HG02870 (cell line): ENCODE data around the gene F2.

Experiments used
- ATAC-seq: cut with Tn5 transposase; IDR thresholded peaks from one replicate; pipeline ENCODE4 v1.9.1; 2021; ENCODE audit warnings: mild to moderate bottlenecking, moderate library complexity; ENCODE audit not compliant: unreplicated experiment

Gene F2

DNA sequence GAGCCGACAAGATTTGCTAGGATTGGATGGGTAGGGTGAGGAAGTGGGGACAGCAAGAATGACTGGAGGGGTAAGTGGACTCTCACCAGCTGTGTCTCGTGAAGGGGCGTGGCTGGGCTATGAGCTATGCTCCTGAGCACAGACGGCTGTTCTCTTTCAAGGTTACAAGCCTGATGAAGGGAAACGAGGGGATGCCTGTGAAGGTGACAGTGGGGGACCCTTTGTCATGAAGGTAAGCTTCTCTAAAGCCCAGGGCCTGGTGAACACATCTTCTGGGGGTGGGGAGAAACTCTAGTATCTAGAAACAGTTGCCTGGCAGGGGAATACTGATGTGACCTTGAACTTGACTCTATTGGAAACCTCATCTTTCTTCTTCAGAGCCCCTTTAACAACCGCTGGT lies 19.9 kb downstream of the F2 start:
- no peak for ATAC-seq

DNA sequence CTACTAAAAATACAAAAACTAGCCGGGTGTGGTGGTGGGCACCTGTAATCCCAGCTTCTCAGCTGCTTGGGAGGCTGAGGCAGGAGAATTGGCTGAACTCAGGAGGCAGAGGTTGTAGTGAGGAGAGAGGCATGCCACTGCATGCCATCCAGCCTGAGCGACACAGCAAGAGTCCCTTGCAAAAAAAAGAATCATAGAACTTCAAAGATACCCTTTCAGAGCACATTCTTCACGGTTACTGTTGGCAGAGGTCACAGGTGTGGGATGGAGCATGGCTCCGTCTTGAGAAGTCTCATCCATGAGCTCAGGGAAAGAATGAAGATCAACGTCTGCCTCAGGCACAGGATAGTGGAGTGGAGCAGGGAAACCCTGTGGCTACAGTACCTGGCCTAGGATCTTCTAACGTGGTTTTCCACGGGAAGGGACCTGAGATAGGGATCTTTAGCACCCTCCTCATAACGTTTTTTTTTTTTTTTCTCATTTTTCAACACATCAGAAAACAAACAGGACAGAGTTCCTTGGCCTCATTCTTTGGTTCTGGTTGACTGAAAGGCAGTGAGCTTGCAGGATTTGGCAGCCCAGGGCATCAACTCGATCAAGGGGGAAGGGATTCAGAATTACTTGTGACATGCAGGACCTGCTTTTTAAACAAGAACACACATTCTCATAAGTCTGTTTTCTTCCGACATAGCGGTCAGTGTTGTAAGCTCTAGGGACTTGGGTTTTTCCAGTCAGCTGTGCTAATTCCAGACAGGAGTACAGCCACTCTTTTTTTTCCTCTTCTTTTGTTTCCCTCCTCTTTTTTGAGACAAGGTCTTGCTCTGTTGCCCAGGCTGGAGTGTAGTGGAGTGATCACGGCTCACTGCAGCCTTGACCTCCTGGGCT lies 22.8 kb downstream of the F2 start:
- ATAC-seq: no peak

DNA sequence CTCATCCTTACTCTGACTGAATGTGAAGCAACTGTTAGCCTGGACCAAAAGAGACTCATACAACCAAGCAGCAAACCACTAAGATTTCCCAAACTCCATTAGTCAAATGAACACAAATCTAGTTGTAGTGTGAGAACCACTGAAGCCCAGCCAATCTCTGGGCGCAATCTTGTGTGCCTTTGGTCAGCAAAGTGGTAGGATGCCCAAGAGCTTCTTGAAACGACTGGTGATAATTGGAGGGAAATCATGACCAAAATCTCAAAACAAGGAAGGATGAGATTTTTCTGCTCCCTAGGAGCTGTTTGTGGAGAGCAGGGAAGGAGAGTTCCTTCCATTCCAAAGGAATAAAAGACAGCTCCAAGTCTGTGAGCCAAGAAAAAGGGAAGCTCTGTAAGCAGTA lies 24.0 kb downstream of the F2 start:
- ATAC-seq: no peak

DNA sequence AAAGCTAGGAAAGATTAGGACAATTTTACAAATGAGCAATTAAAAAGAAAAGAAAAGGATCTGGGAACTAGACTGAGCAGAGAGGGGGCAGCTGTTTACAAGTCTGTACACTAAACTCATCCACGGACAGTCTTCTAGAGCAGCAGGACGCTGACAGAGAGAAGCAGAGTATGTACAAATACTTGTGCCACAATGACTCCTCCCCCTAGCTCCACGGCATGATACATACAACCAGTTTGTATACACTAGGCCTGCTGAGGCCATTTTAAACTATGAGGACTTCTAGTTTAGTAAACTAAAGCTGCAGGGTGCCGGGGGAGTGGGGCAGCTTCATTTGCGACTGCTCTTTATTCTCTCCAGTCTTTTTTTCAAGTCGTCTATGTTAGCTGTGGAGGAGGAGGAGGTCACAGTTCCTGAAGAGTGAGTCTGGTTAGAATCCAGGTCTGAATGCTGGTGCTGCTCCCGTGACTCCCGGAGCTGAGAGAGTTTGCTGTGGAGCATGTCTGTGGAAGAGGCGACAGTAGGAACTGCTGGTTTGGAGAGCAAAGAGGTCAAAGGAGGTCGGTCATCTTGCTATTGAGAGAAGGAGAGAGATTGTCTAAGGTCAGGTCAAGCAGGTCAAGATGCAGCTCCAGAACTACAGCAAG lies 24.8 kb downstream of the F2 start:
- no peak for ATAC-seq

- ATAC-seq: no peak
These were observed 26.3 kb downstream of the F2 start for GRCh38 chr11:46745328-46745727.

GRCh38 chr11:46745995-46746394 lies 27.0 kb downstream of the F2 start:
- no peak for ATAC-seq

- ATAC-seq: no peak
These were observed 28.1 kb downstream of the F2 start for GRCh38 chr11:46747150-46747549.

DNA sequence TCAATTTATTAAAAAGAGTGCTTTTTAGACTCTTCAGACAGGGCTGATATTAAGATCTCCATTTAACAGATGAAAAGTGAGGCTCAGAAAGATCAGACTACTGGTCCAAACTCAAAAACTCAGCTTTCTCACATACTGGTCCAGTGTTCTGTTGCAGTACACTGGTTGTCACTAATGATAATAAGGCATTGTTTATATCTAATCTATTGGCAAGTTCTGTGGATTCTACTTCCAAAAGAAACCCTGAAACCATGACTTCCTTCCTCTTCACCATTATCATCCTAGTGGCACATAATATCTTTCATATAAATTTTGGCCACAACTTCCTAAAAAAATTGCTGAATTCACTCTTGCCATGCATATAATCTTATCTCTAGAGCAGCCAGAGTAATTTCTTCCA lies 36.9 kb downstream of the F2 start:
- no peak for ATAC-seq

- no peak for ATAC-seq
These were observed 40.2 kb downstream of the F2 start for GRCh38 chr11:46759196-46759595.

GRCh38 chr11:46760429-46761128 lies 41.6 kb downstream of the F2 start:
- ATAC-seq: no peak

DNA sequence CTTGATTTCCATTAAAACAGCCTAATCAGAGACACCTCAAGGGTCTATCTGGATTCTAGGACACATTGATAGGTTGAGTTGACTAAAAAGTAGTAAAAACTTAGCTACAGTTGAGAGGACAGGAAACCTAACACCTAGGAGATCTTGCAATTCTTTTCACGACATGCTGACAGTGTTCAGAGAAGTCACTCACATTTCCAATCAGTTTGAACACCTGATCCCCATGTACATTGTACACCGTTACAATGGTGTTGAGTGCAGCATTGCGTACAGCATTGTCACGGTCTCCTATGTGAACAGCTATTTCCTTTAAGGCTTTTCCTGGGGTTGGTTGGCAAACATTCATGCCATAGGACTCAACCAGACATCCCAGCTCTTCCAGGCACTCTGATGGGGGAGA lies 42.8 kb downstream of the F2 start:
- ATAC-seq: no peak

- ATAC-seq: no peak
These were observed 43.2 kb downstream of the F2 start for GRCh38 chr11:46762248-46762647.

GRCh38 chr11:46766656-46767055 lies 47.6 kb downstream of the F2 start:
- no peak for ATAC-seq

GRCh38 chr11:46769636-46770221 lies 50.7 kb downstream of the F2 start:
- ATAC-seq: no peak

DNA sequence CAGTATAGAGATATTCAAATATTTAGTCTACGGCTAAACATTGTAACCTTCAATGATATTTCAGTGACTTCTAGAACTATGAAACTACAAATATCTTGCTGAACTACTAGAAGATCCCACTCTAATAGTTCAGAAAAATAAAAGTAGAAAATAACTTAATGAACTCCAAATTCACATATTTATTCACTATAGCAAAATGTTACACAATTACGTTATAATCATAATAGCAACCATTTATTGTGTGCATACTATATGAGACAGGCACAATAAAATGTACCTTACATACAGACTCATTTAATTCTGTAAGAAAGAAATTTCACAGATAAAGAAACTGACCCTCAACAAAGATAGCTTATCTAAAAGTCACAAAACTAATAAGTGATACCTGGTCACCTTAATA lies 57.9 kb downstream of the F2 start:
- no peak for ATAC-seq

DNA sequence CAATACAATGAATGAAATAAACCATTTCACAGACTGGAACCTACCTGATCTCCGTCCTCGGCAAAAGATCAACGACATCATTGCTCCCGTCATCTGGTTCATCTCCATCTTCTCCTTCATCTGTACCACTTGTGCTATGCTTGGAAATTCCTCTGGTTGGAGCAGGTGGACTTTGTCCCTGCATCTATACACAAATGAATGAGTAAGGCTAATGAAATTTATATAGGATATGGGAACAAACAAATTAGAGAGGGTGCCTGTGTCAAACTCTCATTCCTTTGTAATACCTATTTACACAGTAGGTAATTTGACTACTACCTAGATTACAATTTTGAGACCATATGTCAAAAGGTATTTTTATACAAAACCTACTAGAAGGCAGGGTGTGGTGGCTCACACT lies 59.4 kb downstream of the F2 start:
- ATAC-seq: no peak
